ENCODE data around the gene HTR3A.
"Not testable (repeated sequence)": the region's sequence is repeated elsewhere in the genome, so short reads cannot be mapped to it uniquely, and the experiment has no call there.

HTR3A gene

DNA sequence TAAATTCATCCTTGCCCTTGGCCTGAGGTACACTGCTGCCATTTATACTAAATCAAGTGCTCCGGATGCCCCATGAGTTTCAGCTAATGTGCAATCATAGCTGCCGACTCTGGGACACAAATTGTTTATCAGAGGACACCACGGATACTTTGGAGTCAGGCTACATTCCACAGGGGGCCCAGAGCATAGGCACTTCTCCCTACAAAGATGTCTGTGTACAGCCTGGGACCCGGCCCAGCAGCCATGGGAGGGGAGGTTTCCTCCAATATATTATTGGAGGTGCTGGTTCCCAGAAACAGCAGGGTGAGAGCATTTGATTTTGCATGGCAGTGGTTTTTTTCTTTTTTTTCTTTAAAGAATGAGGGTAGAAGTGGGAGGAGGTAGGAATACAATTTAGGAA lies 39.0 kb upstream of the HTR3A start:
- POLR2A ChIA-PET = no interaction called here
- DNase-seq (ENCODE audit: low read depth, low spot score) = no peak
- CTCF ChIA-PET = no interaction called here
- no peak overlapping the region for H3K4me3 ChIP-seq (ENCODE audit: low read depth, low read length)
- TF ChIP-seq CTCF (IDR thresholded peaks at IDR 0.05; ENCODE audit: insufficient read depth, low read length, missing control alignments) = no peak

DNA sequence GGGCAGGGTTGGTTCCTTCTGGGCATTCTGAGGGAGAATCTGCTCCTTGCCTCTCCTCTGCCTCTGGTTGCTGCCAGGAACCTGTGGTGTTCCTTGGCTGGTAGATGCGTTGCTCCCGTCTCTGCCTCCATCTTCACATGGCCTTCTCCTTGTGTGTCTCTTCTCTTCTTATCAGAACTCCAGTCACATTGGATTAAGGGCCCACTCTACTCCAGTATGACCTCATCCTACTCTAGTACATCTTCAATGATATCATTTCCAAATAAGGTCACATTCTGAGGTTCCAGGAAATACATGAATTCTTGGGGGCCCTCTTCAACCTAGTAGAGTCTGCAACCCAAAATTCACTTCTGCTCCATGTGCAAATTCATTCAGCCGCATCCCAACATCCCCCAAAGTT lies 37.0 kb upstream of the HTR3A start:
- ChIA-PET CTCF (no interaction called here), POLR2A (no interaction called here)
- no peak for DNase-seq (ENCODE audit: low read depth, low spot score)
- no peak for TF ChIP-seq CTCF (IDR thresholded peaks at IDR 0.05; ENCODE audit: insufficient read depth, low read length, missing control alignments)
- no peak overlapping the region for H3K4me3 ChIP-seq (ENCODE audit: low read depth, low read length)

- TF ChIP-seq CTCF (IDR thresholded peaks at IDR 0.05; ENCODE audit: insufficient read depth, low read length, missing control alignments) = no peak
- ChIA-PET CTCF (interaction anchor here (1.0 to 1.2 kb wide), 2 partner anchors 316 to 319 kb away, joined by 3 read pairs; no protein-coding TSS in a partner anchor), POLR2A (no interaction called here)
- DNase-seq (ENCODE audit: low read depth, low spot score) = no peak
- H3K4me3 ChIP-seq (ENCODE audit: low read depth, low read length) = no peak overlapping the region
Observed at GRCh38 chr11:113942256-113942655, 32.7 kb upstream of the HTR3A start.

DNA sequence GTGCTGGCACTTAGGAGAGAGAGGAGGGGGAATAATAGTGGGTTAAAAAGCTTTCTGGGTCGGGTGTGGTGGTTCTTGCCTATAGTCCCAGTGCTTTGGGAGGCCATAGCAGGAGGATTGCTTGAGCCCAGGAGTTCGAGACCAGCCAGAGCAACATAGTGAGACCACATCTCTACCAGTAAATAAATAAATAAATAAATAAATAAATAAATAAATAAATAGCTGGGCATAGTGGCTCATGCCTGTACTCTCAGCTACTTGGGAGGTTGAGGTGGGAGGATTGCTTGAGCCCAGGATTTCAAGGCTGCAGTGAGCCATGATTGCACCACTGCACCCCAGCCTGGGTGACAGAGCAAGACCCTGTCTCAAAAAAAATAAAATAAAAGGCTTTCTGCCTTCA lies 28.7 kb upstream of the HTR3A start:
- DNase-seq (ENCODE audit: low read depth, low spot score); H3K4me3 ChIP-seq (ENCODE audit: low read depth, low read length); POLR2A ChIA-PET: not testable (repeated sequence)
- CTCF ChIA-PET = interaction anchor here (0.9 kb wide), 1 partner anchor 314 kb away, joined by 3 read pairs; no protein-coding TSS in a partner anchor

DNA sequence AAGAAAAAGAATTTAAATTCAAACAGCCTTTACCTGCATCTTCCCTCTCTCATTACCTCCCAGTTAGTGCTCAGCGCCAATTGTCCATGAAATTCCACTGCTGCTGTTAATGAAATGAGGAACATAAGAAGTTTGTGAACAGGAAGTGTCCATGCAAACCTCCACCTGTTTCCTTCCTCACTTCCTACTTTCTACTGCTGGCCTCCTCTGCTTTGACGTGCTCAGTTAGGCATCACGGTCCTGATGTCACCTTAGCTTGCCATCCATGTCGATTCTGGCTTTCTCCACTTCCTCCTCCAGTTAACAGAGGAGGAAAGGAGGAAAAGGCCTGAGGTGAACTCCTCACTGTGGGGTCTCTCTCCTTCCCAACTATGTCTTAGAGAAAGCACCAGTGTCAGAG lies 26.9 kb upstream of the HTR3A start:
- DNase-seq (ENCODE audit: low read depth, low spot score) = no peak
- ChIA-PET CTCF (no interaction called here), POLR2A (no interaction called here)

DNA sequence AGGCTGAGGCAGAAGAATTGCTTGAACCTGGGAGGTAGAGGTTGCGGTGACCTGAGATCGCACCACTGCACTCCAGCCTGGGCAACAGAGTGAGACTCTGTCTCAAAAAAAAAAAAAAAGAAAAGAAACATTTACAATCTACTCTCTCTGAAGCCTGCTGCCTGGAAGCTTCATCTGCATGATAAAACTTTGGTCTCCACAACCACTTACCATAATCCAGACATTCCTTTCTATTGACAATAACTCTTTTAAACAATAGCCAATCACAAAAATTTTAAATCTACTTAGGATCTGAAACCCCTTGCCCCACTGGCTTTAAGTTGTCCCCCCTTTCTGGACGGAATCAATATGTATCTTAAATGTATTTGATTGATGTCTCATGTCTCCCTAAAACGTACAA lies 25.0 kb upstream of the HTR3A start:
- TF ChIP-seq CTCF (IDR thresholded peaks at IDR 0.05; ENCODE audit: insufficient read depth, low read length, missing control alignments) = no peak
- DNase-seq (ENCODE audit: low read depth, low spot score) = no peak
- ChIA-PET CTCF (no interaction called here), POLR2A (no interaction called here)
- H3K4me3 ChIP-seq (ENCODE audit: low read depth, low read length) = no peak overlapping the region

More for the DNA sequence above, 26.9 kb upstream of the HTR3A start:
- no peak for TF ChIP-seq CTCF (IDR thresholded peaks at IDR 0.05; ENCODE audit: insufficient read depth, low read length, missing control alignments)
- no peak overlapping the region for H3K4me3 ChIP-seq (ENCODE audit: low read depth, low read length)

- no peak for TF ChIP-seq CTCF (IDR thresholded peaks at IDR 0.05; ENCODE audit: insufficient read depth, low read length, missing control alignments)
- ChIA-PET CTCF (no interaction called here), POLR2A (no interaction called here)
- H3K4me3 ChIP-seq (ENCODE audit: low read depth, low read length) = no peak overlapping the region
- DNase-seq (ENCODE audit: low read depth, low spot score) = no peak
Observed at GRCh38 chr11:113951537-113951936, 23.4 kb upstream of the HTR3A start.

Measured in AG04449 (cell line).